Measurements from ENCODE around the gene PRKCD.

PRKCD gene

DNA sequence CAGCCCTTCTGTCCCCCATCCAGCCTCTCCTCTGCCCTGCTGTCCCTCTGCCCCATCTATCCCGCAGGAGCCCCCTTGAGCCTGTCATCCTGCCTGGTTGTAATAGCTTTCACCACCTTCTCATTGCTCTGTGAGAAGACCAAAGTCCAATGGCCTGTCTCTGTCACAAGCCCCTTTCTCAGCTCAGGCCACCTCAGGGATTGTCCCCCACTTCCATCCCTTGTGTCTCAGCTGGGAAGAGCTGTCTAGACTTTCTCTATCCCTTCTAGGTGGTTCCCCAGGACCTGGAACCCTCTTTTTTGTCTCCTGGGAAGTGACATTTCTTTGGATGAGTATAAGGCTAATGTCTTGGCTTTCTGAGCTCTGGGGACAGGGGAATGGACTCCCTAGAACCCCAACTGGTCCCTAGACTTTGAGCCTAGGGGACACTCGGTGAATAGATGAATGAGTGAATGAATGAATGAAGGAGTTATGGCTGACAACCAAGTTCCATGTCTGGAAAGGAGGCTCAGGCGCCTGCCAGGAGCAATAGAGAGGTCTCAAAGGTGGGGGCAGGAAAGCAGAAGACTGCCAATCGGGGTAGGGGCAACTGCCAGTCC lies 849 bp upstream of the PRKCD start:
- no peak for DNase-seq (ENCODE audit: low spot score)
- in situ Hi-C loops (cut with MboI; ENCODE audit: low sequenced_read_pairs, unreplicated experiment), result no loop called here
- TF ChIP-seq, protein P1, sequence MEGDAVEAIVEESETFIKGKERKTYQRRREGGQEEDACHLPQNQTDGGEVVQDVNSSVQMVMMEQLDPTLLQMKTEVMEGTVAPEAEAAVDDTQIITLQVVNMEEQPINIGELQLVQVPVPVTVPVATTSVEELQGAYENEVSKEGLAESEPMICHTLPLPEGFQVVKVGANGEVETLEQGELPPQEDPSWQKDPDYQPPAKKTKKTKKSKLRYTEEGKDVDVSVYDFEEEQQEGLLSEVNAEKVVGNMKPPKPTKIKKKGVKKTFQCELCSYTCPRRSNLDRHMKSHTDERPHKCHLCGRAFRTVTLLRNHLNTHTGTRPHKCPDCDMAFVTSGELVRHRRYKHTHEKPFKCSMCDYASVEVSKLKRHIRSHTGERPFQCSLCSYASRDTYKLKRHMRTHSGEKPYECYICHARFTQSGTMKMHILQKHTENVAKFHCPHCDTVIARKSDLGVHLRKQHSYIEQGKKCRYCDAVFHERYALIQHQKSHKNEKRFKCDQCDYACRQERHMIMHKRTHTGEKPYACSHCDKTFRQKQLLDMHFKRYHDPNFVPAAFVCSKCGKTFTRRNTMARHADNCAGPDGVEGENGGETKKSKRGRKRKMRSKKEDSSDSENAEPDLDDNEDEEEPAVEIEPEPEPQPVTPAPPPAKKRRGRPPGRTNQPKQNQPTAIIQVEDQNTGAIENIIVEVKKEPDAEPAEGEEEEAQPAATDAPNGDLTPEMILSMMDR (IDR thresholded peaks at IDR 0.05; ENCODE audit: borderline replicate concordance, control extremely low read depth, extremely low read depth, insufficient read depth, missing control alignments), result no peak

DNA sequence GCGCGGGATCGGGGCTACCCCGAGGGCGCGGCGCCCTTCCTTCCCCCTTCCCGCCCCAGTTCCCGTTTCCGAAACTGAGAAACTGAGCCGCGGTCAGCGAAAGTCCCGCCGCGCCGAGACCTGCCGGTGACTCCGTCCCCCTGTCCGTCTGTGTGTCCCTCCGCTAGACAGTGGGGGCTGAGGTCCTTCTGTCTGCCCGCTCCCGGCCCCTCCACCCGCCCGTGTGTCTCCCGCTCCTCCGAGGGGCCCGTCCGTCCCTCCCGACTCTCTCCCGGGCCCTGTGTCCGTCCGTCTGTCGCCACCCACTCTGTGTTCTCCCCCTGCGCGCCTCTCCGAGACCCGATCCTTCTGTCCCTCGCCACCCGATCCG lies 426 bp downstream of the PRKCD start:
- in situ Hi-C loops (cut with MboI; ENCODE audit: low sequenced_read_pairs, unreplicated experiment), result no loop called here
- DNase-seq (ENCODE audit: low spot score), result no peak
- TF ChIP-seq, protein P1 (IDR thresholded peaks at IDR 0.05; ENCODE audit: borderline replicate concordance, control extremely low read depth, extremely low read depth, insufficient read depth, missing control alignments), result no peak

DNA sequence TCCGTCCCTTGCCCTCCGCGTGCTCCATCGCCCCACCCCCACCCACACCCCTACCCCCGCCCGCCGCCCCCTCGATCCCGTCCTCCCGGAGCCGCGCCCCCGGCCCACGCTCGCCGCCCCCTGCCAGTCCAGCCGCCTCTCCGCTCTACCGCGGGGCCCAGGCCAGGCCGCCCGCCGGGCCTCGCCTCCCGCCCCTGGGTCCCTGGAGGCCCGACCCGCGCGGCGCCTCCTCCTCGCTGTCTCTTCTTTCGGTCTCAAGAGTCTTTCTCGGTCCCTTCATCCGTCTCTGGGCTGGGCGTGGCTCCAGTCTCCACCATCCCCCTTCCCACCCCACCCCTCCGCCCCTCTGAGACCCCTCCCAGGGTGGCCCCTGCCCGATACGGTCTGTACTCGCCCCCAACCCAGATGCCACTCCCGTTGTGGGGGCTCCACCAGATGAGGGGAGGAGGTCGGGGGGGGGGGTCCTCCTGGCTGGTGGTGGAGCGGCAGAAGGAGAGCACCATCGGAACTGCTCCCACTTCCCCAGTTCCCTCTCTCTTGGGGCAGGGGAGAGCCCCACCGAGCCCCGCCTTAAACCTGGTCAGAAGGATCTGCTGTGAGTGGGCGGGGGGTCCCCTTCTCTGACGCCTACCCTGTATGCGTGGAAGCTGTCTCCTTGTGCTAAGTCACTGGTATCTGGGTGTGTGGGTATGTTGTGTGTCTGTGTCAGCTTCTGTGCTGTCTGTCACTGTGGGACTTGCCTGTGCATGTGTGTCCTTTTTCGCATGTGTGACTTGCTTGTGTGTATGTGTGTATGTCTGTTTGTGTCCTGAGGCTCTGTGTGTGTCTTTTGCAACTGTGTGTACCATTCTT lies 1.0 kb downstream of the PRKCD start:
- peak; percentile 83 for DNase-seq (ENCODE audit: low spot score)
- TF ChIP-seq, protein P1 (IDR thresholded peaks at IDR 0.05; ENCODE audit: borderline replicate concordance, control extremely low read depth, extremely low read depth, insufficient read depth, missing control alignments), result no peak
- in situ Hi-C loops (cut with MboI; ENCODE audit: low sequenced_read_pairs, unreplicated experiment), result no loop called here

DNA sequence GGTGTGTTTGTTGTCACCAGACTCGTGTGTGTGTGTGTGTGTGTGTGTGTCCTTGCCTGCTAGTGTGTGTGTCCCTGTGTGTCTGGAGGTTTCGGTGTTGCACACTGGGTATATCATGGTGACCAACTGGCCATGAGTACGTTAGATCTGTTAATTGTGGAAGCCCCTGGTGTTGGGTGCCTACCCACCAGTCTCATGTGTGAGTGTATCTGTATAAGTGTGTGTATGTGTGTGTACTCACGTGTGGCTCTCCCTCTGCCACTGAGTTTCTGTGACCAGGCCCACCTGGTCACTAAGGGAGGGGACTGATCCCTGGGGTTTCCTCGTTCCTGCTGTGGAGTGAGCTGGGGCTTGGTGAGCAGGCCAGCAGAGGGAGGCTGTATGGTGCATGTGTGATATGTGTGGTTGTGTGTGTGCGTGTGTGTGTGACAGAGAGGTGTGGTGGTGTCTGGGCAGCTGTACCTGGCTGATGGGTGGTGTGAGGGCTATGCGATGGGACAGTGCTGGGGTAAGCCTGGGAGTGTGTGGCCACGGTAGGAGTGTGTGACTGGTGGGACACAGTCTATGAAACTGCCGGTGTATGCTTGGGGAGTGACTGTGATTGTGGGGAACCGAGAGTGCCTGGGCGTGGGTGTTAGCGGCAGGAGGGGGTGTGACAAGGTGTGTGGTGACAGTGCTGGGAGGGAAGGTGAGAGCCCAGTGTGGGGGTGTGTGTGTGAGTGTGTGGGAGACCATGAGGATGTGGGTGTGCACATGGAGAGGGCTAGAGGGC lies 1.8 kb downstream of the PRKCD start:
- DNase-seq (ENCODE audit: low spot score), result no peak
- TF ChIP-seq, protein P1 (IDR thresholded peaks at IDR 0.05; ENCODE audit: borderline replicate concordance, control extremely low read depth, extremely low read depth, insufficient read depth, missing control alignments), result no peak
- in situ Hi-C loops (cut with MboI; ENCODE audit: low sequenced_read_pairs, unreplicated experiment), result no loop called here

DNA sequence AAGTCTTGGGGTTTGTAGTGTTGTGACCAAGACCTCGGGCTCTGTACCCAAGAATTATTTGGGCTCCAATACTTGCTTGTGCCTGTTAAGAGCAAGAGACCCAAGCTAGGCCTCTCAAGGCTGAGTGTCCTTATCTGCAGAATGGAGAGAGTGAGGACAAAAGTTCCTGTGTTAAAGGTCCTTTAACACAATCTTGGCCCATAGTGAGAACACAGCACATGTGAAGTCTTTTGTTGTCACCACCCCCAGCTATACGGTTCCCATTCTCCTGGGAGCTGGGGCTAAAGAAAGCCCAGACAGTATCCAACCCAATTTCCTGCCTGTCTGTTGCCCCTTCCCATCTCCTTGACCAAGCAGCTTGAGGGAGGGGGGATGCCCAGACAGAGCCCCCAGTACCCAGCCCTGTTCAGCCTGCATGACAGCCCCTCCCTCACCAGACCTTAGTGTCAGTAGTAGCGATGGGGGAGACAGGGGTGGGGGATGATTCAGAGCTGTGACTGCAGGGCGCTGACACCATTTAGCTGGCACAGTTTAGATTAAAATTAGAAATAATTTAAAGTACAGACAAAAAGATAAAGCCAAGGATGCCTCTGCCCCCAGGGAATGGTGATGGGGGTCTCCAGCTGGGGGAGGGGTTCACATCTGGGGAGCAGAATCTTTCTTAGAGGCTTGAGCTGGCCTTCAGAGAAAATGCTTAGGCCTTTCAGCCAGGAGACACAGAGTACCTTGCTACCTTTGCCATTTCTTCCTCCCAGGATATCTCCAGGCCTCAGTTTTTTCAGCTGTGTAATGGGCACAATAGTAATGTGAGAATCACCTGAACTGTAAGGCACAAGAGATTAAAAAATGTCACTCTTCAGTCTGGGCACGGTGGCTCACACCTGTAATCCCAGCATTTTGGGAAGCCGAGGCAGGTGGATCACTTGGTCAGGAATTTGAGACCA lies 2.7 kb downstream of the PRKCD start:
- TF ChIP-seq, protein P1 (IDR thresholded peaks at IDR 0.05; ENCODE audit: borderline replicate concordance, control extremely low read depth, extremely low read depth, insufficient read depth, missing control alignments), result no peak
- in situ Hi-C loops (cut with MboI; ENCODE audit: low sequenced_read_pairs, unreplicated experiment), result no loop called here
- no peak for DNase-seq (ENCODE audit: low spot score)

DNA sequence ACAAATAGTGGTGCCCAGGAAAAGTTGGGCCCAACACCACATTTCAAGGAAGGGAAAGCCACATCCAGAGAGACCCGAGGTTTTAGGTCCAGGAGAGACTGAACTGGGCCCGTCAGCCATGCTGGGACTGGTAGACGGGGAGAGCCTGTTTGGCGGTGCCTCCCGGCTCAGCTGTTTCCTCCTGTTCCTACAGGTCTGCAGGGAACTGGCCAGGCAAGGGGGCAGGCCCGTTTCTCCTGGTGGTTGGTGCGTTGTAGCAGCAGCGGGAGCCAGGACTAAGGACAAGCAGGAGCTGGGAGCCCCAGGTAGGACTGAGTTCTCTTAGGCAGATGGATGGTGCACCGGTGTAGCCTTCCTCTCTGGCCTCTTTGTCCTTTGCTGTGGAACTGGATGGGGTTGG lies 3.9 kb downstream of the PRKCD start:
- DNase-seq (ENCODE audit: low spot score), result no peak
- TF ChIP-seq, protein P1 (IDR thresholded peaks at IDR 0.05; ENCODE audit: borderline replicate concordance, control extremely low read depth, extremely low read depth, insufficient read depth, missing control alignments), result no peak
- in situ Hi-C loops (cut with MboI; ENCODE audit: low sequenced_read_pairs, unreplicated experiment), result no loop called here

Measured in GM13976 (cell line).